Measurements from ENCODE around the gene RPS6KA1.
A peak's percentile ranks its signal among the peaks of the same experiment; 100 is the strongest.
"Not testable (repeated sequence)": the region's sequence is repeated elsewhere in the genome, so short reads cannot be mapped to it uniquely, and the experiment has no call there.

RPS6KA1 gene

DNA sequence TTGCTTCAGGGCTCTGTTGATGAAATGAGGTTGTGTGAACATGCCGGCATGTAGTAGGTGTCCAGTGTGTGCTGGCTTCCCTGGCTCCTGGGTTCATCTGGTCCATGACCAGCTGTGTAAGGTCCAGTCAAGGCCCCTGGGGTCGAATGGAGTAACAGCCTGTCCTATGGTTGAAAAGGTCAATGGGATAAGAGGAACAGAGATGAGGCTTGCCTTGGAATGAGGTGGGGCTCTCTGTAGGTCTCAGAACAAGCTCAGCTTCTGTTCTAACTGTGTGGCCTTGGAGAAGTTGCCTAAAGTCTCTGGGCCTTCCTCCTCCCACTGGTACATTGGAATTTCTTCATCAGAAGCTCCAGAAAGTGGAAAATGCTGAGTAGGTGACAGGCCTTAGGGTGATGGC lies 26.6 kb downstream of the RPS6KA1 start:
- DNase-seq: no peak

GRCh38 chr1:26557008-26557407 lies 27.4 kb downstream of the RPS6KA1 start:
- no peak for DNase-seq

DNA sequence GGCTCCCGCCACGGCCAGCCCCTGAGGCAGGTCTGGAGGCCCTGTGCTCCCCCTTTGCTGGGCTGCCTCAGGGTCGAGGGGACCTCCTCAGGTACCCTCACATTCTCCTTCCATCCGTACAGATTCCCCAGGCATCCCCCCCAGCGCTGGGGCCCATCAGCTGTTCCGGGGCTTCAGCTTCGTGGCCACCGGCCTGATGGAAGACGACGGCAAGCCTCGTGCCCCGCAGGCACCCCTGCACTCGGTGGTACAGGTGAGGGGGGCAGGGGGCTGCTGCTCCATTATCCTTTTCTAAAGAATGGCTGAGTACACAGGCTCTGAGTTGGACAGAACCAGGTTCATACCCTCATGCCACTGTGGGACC lies 29.1 kb downstream of the RPS6KA1 start:
- no peak for DNase-seq

DNA sequence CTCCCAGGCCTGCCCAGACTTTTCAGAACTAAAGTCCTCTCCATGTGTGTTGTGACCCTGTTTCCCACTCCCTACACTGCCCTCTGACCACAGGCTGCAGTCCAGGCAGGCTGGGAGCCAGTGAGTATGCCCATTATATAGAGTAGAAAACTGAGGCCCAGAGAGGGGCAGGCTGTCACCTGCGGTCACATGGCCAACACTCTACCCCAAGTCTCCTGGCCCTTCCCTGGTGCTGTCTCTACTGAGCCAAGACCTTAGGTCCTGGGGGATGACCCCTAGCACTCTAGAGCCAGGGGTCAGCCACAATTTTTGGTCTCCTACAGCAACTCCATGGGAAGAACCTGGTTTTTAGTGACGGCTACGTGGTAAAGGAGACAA lies 30.8 kb downstream of the RPS6KA1 start:
- no peak for DNase-seq

- DNase-seq: no peak
These were observed 40.7 kb downstream of the RPS6KA1 start for GRCh38 chr1:26570287-26570686.

GRCh38 chr1:26571381-26571780 lies 41.8 kb downstream of the RPS6KA1 start:
- DNase-seq: no peak

DNA sequence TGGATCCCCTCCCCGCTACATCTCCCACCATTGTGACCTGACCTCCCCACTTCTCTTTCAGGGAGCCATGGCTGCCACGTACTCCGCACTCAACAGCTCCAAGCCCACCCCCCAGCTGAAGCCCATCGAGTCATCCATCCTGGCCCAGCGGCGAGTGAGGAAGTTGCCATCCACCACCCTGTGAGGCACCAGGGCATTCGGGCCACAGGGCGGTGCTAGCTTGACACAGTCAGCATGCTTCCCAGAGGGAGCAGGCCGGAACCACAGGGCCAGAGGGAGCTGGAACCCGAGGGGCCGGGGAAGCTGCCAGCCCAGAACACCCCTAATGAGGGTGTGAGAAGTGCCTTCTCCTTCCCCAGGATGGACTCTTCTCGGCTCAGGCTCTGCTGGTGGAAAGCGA lies 44.5 kb downstream of the RPS6KA1 start:
- no peak for DNase-seq

GRCh38 chr1:26574719-26575251 lies 45.2 kb downstream of the RPS6KA1 start:
- no peak for DNase-seq

GRCh38 chr1:26575348-26575747 lies 45.8 kb downstream of the RPS6KA1 start:
- DNase-seq: no peak

DNA sequence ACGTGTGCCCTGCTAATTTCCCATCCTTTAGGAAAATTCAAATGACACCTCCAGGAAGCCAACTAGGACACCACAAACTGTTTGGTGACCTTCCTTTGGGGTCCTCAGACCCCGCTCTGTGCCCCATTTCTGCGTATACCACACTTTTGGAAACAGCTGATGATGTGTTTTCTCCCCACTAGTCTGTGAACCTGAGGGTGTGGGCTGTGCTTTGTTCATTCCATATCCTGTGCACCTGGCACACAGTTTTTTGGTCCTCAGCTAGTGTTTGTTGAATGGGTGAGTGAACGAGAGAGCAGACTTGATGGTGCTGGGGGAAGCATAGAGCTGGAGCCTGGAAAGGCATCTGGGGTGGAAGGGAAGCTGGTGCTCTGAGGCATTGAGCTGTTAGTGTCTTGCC lies 48.6 kb downstream of the RPS6KA1 start:
- DNase-seq: no peak

- no peak for DNase-seq
These were observed 50.1 kb downstream of the RPS6KA1 start for GRCh38 chr1:26579681-26580111.

- peak; percentile 53 for DNase-seq
These were observed 50.6 kb downstream of the RPS6KA1 start for GRCh38 chr1:26580116-26580515.

DNA sequence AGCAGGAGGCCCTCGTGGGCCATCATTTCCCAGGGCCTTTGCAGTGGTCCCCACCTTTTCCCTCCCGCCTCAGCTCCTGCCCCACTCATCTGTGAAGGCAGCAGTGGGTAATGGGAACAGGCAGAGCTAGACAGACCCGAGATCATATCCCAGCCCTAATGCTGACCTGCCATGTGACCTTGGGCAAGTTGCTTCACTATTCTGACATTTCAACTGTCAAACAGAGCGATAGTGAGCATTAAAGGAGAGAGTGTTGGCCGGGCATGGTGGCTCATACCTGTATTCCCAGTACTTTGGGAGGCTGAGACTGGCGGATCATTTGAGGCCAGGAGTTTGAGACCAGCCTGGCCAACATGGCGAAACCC lies 51.7 kb downstream of the RPS6KA1 start:
- no peak for DNase-seq

DNA sequence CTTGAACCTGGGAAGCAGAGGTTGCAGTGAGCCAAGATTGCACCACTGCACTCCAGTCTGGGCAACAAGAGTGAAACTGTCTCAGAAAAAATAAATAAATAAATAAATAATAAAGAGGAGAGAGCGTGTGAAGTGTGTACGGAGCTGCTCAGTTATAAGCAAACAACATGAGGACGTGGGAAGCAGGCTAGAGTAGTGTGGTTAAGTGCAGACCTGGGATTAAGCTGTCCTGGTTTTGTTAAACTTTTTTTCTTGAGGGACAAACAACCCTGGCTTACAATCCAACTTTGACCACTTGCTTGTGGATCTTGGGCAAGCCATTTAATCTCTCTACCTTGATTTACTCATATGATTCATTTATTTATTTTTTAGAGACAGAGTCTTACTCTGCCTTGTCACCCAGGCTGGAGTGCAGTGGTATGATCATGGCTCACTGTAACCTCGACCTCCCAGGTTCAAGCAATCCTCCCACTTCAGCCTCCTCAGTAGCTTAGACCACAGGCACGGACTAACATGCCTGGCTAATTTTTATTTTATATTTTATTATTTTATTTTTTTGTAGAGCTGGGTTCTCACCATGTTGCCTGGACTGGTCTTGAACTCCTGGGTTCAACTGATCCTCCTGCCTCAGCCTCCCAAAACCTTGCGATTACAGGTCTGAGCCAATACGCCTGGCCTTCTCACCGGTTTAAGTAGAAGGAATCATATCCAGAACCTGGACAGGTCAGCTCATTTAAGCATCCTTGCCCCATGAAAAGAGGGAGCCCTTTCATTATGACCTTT lies 52.7 kb downstream of the RPS6KA1 start:
- DNase-seq: peak; percentile 42

DNA sequence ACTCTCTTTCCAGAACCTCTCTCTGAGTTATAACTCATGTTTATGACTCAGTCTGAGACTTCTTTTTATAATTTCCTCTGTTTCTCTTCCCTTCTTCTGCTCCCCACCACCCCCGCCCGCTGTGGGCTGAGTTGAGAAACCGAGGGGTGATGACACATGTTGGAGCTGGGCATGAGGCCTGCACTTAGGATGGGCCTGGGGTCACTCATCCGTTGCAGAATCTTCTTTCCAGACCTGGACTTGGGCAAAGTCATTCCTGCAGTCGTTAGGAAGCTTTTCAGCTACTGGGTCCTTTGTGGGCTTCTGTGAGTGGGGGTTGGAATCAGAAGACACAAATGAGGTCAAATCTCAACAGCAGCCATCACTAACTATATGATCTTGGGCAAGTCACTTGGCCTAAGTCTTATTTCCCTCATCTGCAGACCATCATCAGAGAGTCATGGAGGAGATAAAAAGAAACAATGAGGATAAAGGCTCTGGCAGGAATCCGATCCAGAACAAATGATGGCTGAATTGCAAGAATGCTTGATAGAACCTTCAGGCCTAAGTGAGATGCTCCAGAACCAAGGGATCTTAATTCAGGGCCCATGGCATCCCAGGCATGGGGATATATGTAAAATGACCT lies 53.4 kb downstream of the RPS6KA1 start:
- DNase-seq: peak; percentile 89

DNA sequence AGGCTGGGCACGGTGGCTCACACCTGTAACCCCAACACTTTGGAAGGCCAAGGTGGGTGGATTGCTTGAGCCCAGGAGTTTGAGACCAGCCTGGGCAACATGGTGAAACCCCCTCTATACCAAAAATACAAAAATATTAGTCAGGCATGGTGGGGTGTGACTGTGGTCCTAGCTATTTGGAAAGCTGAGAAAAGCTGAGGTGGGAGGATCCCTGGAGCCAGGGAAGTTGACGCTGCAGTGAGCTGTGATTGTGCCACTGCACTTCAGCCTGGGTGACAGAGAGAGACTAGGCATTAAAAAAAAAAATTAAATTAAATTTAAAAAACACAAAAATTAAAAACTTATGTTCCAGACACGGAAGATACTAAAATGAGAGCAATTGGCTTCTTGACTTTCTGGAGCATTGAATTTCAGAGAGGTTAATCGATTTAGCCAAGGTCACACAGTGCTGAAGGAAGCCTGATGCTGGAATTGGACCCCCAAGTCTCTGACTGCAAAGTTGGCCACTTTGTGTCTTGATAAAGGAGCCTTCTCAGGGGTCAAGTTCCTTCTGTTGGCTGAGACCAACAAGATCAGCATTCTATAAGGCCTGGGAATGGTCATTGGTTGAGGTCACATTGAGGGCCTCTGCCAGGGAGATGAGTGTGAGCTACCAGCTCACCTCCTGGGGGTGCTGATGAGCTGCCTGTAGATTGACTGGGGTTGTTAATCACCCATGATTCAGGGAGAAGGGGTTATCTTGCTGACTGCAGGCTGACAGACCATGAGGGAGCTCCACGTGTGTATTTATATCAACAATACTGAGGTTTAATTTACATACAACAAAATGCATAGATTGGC lies 54.3 kb downstream of the RPS6KA1 start:
- DNase-seq: peak; percentile 74

DNA sequence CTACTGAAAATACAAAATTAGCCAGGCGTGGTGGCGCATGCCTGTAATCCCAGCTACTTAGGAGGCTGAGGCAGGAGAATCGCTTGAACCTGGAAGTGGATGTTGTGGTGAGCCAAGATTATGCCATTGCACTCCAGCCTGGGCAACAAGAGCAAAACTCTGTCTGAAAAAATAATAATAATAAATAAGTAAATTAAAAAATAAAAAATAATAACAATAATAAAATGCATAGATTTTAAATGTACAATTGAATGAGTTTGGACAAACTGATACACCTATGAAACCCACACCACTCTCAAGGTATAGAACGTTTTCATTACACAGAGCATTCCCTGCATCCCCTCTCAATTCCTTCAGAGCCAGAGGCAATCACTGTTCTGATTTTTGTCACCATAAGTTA lies 55.0 kb downstream of the RPS6KA1 start:
- DNase-seq: not testable (repeated sequence)

DNA sequence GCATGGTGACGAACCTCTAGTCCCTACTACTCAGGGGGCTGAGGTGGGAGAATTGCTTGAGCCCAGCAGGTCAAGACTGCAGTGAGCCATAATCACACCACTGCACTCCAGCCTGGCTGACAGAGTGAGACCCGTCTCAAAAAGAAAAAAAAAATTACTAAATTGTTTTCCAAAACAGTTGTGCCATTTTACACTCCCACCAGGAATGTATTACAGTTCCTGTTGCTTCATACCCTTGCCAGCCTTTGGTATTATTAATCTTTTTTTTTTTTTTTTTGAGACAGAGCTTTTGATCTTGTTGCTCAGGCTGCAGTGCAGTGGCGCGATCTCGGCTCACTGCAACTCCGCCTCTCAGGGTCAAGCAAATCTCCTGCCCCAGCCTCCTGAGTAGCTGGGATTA lies 55.9 kb downstream of the RPS6KA1 start:
- DNase-seq: no peak

DNA sequence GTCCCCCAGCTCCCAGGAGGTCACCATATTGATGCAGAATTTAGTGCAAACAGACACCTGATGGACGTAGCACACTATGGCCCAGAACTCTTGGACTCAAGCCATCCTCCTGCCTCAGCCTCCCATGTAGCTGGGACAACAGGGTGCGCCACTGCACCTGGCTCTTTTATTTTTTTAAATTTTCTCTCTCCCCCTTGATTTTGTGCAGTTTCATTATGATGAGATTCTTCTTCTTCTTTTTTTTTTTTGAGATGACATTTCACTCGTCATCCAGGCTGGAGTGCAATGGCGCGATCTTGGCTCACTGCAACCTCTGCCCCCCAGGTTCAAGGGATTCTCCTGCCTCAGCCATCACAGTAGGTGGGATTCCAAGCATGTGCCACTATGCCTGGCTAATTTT lies 63.8 kb downstream of the RPS6KA1 start:
- no peak for DNase-seq

DNA sequence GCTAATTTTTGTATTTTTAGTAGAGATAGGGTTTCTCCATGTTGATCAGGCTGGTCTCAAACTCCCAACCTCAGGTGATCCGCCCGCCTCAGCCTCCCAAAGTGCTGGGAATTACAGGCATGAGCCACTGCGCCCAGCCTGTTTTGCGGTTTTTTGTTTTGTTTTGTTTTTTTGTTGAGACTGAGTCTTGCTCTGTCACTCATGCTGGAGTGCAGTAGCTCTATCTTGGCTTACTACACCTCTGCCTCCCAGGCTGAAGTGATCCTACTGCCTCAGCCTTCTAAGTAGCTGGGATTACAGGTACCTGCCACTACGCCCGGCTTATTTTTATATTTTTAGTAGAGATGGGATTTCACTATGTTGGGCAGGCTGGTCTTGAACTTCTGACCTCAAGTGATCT lies 65.0 kb downstream of the RPS6KA1 start:
- DNase-seq: not testable (repeated sequence)

DNA sequence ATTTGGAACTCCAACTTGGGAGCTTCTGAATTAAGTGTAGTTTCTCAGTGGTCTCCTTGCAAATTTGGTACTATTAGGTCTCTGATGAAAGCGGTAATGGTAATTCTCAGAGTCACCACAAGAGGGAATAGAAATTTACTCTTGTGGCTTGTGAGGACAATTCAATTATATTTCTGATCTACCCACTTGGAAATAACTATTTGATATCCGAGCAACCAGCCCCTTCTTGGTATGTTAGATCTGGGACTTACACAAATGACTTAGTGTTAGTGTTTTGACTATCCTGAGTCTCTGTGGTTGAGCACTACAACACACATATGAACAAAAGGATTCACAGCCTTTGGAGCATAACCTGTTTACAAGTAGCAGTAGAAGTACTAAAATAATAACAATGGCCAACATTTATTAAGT lies 68.1 kb downstream of the RPS6KA1 start:
- no peak for DNase-seq

DNA sequence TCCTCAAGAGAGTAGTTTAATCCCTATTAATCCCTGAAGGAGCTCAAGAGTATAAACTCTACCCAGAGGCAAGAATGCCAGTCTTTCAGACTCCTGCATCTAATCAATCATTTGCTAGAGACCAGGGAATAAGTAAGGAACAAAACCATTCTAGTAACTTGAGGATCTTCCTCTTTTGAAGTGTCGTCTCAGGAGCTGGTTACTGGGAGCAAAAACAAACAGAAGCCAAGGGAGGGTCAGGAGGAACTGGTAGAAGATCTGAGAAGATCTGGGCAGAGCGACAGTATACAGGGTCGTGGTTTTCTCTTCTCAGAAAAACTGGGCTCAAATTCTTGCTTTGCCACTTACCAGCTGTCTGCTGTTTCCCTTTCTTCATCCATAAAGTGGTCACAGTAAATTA lies 69.3 kb downstream of the RPS6KA1 start:
- no peak for DNase-seq

DNA sequence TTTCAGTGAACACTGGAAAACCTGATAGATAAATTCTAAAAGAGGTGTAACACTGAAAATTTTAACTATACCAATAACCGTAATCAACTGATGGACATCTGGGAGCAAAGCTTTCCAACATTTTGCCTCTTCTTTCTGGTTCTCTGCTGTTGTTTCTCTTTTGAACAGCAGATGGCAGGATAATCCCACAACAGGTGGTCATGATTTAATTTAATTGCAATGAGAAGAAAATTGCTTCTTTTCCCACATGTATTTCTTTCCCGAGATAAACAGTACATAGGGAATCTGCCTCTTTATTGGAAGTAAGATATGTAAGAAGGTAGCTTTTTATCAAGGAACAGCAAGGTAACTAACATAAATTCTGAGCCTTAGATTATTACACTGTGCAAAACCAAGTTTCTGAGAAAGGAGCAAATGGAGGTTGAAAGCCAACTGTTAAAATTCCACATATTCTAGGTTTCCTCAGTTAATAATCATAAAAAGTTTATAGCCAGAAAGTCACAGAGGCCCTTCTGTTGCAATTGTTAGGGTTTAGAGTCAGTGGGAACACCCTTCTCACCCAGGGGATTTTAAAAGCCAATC lies 72.9 kb downstream of the RPS6KA1 start:
- no peak for DNase-seq

Measured in stimulated activated CD4-positive, alpha-beta T cell treated with anti-CD3 and anti-CD28 coated beads, Interleukin-1b, Interleukin-23, amount 100 ng/mL, for 48 hours (primary cell).